HG03342 (cell line): ENCODE measurements around the gene MORN5.

Experiments
- ATAC-seq: cut with Tn5 transposase; IDR thresholded peaks from one replicate; pipeline ENCODE4 v1.9.1; 2021; ENCODE audit warnings: mild to moderate bottlenecking, moderate library complexity; ENCODE audit not compliant: unreplicated experiment

The MORN5 gene

GRCh38 chr9:122213589-122214413 lies 54.1 kb downstream of the MORN5 start:
- ATAC-seq, result peak; percentile 53

DNA sequence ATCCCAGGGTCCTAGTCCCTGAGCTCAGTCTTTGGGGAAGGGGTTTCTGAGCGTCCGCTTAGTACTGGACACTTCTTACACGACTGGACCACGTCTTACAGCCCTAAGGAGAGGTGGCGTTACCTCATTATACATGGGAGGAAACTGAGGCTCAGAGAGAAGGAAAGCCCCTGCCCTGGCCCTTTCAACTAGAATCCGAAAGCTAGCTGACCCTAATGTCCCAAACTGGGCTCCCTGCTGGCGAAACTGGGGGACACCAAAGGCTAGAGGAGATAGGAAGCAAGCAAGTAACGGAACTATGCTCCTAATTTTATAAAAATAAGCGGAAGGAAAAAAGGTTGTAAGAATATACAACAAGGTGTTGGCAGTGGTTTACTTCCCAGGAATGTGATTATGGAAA lies 54.8 kb downstream of the MORN5 start:
- ATAC-seq, result no peak

DNA sequence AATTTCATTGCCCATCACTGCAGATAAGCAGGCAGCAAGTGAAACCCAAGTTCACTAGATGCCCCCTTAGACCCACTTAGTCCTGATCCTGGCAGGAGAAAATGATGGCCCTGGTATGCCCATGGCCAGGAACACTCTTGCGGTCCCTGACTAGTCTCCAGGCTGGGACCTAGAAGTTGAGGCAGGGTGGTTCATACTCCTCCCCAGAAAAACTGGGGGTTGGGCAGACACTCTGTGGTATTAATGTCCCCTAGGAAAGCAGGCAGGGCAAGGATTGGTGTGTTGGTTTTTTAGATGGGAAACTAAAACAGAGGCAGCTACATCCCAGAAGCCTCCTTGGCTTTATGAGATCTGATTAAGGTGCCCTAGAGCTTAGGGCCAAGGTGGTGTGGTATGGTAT lies 56.0 kb downstream of the MORN5 start:
- ATAC-seq, result no peak

- no peak for ATAC-seq
These were observed 56.6 kb downstream of the MORN5 start for GRCh38 chr9:122216138-122216797.

GRCh38 chr9:122216798-122217418 lies 57.2 kb downstream of the MORN5 start:
- ATAC-seq, result no peak

GRCh38 chr9:122217640-122218039 lies 57.9 kb downstream of the MORN5 start:
- ATAC-seq, result no peak

DNA sequence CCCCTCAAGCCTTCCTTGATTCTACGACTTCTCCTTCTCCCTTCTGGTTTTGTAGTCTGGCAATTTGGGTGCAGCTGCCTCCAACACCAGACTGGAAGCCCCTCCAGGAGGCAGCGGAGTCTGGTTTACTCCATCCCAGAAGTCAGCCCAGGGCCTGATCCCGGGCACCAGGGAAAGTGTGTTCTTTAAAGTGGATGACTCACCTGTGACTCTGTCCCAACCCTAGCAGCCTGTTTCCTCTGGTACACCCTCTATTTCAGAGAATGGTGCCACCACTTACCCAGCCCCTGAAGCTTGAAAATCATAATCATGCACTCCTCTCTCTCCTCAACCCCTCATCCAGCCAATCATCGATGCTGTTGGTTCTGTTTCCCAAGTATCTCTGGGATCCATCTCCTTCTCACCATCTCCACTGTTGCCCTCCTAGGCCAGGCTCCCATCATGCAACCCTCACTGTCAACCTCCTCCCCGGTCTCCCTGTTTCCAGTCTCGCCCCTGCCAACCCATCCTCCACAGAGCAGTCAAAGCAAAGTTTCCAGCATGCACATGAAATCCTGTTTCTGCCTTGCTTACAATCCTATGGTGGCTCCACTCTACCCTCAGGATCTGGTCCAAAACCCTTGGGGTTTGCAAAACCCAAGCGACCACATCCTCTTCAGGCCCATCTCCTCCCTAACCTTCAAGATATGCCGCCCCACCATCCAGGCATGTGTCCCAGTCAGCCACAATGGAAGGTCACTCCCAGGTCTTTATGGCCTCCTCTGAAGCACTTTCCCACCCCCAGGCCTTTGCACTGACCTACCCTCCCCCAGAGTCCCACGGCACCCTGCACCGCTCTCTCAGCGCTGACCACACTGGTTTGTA lies 58.6 kb downstream of the MORN5 start:
- ATAC-seq, result no peak

DNA sequence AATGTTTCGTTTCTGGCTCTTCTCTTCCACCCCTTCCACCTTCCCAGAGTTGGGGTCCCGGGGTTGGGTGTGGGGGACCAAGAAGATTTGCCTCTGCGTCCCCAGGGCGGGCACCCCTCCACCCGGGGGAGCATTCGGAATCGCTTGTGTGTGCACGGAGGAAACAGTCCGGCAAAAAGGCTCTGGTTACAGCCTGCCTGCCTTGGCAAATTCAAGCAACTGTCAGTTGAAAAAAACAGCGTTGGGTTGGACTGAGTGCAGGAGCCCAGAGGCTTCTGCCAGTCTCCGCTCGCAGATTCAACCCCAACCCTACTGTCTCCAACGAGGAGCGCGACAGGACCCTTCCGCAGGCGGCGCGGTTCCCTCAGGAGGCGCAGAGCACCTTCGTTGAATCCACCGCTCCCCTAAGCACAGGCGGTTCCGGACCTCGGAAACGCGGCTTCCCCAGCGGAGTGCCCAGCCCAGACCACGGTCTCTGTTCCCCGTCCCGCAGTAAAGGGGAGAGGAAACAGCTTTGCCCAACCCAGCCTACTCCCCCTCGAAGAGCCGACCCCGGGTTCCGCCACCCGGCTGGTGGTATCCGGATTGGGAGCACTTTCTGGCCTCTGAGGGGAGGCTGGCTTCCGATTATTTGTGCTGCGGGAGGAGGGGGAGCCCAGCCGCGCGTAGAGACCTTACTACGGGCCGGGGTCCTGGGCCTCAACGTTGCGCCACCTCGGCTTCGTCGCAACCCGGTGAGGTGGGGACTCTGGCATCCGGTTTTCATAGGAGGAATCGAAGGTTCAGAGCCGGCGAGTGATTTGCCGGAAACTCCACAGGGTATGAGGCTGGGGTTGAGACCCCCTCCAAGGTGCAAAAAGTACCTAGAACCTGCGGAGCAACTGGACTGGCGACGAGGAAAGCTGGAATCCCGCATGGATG lies 59.5 kb downstream of the MORN5 start:
- ATAC-seq, result no peak

- ATAC-seq, result no peak
These were observed 60.4 kb downstream of the MORN5 start for GRCh38 chr9:122219856-122220672.

DNA sequence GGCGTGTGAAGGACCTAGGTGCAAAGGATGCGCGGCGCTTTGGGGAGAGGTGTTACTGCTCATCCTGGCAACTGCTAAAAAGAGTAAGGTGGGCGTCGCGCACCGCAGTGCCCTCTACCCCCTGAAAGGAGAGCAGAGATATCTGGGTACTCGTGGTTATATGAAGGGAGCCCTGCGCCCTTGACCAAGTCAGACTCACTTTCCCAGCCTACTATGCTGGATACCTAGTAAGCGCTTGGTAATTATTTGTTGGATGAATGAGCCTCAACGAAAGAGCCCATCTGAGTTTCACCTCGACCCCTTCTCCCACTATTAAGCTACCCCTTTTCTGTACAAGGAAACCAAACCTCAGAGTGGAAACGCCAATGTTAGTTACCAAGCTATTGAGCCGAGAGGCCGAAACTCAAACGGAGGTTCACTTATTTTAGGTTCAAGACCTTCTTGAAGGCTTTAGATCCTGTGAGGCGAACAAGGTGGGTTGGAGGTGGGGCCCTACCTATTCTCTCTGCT lies 61.0 kb downstream of the MORN5 start:
- no peak for ATAC-seq

DNA sequence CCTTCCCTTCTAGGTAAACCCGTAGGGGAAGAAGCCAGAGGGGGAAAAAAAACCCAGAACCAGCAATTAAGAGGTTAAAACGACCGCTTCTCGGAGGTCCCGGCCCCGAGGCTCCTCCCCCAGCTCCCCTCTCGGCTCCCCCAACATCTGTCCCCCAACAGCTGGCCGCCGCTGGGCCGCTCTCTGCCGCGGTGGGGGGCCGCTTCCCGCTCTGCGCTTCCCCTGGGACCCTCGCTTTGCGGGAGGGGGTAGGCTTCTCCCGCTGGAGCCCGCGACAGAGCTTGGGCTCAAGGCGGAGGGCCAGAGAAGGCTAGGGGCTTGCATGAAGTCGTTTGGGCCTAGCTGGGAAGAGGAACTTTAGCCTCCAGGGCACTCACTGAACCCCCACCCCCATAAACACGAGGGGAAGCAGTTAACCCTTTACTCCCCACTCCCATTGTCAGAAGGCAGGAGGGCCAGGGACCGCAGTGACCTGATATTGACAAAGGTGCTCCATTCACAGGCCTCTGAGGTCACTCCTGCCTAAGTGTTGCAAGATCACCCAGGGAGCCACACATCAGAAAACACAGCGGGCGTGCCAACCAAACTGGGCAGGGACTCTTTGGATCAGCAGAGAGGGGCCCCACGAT lies 61.6 kb downstream of the MORN5 start:
- no peak for ATAC-seq

- ATAC-seq, result no peak
These were observed 63.1 kb downstream of the MORN5 start for GRCh38 chr9:122222791-122223190.

GRCh38 chr9:122223435-122223834 lies 63.7 kb downstream of the MORN5 start:
- no peak for ATAC-seq

DNA sequence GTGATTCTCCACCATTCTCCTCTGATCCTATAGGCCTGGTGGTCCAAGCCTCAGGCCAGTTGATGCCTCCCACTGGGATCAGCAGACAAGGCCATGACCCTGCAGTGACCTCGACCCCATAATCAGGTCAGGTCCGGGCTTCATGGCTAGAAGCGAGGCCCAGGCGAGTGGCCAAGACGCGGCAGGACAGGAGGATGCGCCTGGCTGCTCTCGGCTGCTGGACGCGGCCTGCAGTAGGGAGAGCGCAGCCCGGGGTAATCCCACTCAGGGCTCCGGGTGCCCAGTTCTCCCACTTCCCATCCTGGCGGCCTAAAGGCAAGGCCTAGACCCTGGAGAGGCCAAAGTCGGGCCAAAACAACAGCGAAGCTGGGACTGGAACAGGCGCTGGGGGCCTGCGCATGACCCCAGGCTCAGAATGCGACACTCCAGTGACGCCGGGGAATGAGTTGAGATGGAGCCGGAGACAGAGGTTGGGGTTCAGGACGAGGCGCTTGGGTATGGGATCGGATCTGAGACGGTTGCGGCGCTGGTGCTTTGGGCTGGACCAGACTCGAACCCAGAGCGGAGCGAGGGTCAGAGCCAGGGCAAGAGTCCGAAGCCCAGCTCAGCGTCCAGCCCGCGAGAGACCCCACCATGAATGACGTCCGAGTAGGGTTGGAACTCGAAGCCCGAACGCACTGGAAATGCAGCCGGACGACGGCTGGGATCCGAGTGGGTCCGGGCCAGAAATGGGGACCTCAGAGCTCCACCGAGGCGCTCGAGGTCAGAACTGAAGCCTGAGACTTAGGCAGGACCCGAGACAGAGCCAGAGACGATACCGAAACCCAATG lies 65.8 kb downstream of the MORN5 start:
- ATAC-seq, result no peak

- no peak for ATAC-seq
These were observed 66.5 kb downstream of the MORN5 start for GRCh38 chr9:122226142-122226757.

DNA sequence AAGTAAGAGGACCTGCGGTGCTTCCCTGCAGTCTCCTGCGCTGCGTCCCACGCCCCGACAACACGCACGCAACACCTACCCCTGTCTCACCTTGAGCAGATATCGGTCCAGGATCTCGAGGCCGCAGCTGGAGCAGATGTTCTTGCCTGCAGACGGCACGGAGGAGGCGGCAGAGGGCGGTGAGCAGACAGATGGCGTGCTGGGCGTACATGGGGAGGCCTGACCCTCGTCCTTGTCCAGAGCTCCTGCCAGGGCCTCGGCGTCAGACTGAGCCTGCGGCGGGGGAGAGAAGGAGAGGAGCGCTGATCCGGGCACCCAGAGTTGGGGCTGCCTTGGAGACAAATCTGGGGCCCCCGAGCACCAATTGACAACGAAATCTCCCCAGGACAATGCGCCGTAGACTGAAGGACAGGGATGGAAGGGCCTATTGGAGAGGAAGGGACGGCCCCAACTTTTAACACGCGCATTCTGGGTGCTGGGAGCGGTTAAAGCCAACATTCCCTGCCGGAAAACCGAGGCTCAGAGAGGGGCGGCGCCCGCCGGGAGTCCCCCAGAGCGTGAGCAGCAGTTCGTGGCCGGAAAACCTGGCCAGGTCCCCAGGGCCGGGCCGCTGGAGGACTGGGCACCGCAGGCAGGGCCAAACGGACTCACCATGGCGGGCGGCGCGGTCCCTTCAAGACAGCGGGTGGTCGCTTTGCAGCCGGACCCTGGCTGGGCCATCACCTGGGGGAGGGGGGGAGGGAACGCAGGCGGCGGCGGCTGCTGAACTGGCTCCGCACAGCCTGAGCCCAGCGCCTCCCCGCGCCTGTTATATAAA lies 67.3 kb downstream of the MORN5 start:
- no peak for ATAC-seq
